Left hindlimb (tissue), 1 donor: Measurements from ENCODE around the gene DESI1.

Experiments
- DNase-seq: peaks from one replicate; pipeline ENCODE4 v3.0.0-alpha.2; 2018

The DESI1 gene

GRCh38 chr22:41555325-41555982 lies 65.4 kb downstream of the DESI1 start:
- DNase-seq: no peak

GRCh38 chr22:41551877-41552582 lies 68.8 kb downstream of the DESI1 start:
- DNase-seq: no peak

- DNase-seq: no peak
These were observed 69.8 kb downstream of the DESI1 start for GRCh38 chr22:41550952-41551491.

GRCh38 chr22:41548830-41549211 lies 72.0 kb downstream of the DESI1 start:
- no peak for DNase-seq
